NCI-H1694 treated with DMSO at 0.1 percent for 48 hours (cell line): Measurements from ENCODE around the gene MAPKAP1.
"Not testable (repeated sequence)": the region's sequence is repeated elsewhere in the genome, so short reads cannot be mapped to it uniquely, and the experiment has no call there.

ENCODE experiments used
- DNase-seq: peaks from one replicate; lab custom pipeline; 2025; lab: John Stamatoyannopoulos, UW

MAPKAP1 gene

GRCh38 chr9:125604196-125604595 is 102.8 kb downstream of the MAPKAP1 start:
- DNase-seq: no peak

- no peak for DNase-seq
Measured at GRCh38 chr9:125603478-125604021, 103.5 kb downstream of the MAPKAP1 start.

GRCh38 chr9:125601961-125602360 is 105.0 kb downstream of the MAPKAP1 start:
- DNase-seq: no peak

GRCh38 chr9:125600194-125600593 is 106.8 kb downstream of the MAPKAP1 start:
- no peak for DNase-seq

DNA sequence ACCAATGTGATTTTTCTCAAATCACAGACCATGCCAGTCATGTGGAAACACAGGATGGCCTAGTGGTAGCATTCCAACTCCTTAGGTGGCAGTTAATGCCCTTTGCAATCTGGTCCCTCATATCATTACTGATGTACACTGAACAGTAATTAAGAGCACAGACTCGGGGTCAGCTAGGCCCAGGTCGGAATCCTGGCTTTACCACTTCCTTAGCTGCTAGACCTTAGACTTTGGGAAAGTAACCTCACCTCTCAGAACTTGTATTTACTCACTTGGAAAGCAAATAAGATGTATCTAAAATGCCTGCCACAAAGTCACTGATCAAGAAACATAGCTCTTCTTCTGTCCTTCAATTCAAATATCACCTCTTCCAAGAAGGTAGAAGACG is 112.8 kb downstream of the MAPKAP1 start:
- DNase-seq: no peak

DNA sequence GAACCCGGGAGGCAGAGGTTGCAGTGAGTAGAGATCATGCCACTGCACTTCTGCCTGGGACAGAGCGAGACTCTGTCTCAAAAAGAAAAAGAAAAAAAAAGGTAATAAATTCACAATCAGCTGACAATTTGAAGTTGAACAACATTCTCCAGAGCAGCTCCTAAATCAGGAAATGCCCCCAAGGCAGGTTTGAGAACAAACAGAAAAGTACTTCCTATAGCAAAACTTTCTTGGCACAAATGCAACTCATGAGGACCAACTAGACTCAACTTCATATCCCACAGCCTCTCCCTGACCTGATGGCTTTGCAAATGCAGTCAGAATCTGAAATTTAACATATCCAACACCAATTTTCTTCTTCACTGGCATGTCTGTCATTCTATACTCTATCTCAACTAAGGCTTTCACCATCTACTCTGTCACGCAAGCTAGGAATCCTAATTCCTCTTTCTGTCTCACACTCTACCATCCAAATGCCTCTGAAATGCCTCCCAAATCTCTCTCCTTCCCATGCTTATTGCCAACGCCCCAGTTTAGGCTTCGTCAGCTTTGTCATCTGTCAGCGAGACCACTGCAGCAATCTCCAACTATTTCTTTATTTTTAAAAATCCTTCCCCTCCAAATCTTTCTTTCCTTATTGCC is 113.3 kb downstream of the MAPKAP1 start:
- no peak for DNase-seq

- no peak for DNase-seq
Measured at GRCh38 chr9:125591888-125592287, 115.1 kb downstream of the MAPKAP1 start.

DNA sequence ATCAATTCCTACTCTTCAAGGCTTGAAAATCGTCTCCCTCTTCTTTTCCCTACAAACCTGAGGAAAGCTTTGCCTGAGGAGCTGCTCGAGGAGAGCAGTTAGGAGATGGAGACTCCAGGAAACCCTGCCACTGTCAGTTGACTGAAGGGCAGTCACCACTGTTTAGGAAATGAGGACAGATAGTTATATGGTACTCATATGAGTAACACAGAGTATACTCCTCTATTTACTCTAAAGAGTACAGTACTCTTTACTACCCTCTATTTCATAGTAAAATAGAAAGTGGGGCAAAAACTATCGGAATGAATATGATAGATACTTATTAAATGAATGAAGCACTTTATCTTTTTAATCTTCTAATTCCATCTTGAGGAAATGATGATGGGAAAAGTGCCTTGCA is 115.8 kb downstream of the MAPKAP1 start:
- no peak for DNase-seq

DNA sequence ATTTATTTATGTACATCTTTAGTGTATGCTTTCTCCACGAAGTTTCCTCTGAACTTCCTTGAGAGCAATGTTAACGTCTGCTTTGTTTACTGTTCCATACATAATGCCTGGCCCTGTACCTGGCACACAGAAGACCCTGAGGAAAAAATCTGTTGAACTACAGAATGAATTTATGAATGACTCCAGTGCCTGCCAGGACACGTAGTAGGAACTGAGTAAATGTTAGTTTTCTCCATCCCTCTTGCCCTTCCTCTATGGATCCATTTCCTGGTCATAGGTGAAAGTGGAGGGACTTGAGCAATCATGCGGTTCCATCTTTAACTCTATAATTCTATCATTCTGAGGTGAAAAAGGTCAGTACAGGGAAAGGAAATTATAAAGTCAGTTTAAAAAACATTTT is 117.7 kb downstream of the MAPKAP1 start:
- DNase-seq: no peak

- no peak for DNase-seq
Measured at GRCh38 chr9:125587819-125588460, 119.1 kb downstream of the MAPKAP1 start.

- DNase-seq: no peak
Measured at GRCh38 chr9:125586172-125586511, 120.9 kb downstream of the MAPKAP1 start.

DNA sequence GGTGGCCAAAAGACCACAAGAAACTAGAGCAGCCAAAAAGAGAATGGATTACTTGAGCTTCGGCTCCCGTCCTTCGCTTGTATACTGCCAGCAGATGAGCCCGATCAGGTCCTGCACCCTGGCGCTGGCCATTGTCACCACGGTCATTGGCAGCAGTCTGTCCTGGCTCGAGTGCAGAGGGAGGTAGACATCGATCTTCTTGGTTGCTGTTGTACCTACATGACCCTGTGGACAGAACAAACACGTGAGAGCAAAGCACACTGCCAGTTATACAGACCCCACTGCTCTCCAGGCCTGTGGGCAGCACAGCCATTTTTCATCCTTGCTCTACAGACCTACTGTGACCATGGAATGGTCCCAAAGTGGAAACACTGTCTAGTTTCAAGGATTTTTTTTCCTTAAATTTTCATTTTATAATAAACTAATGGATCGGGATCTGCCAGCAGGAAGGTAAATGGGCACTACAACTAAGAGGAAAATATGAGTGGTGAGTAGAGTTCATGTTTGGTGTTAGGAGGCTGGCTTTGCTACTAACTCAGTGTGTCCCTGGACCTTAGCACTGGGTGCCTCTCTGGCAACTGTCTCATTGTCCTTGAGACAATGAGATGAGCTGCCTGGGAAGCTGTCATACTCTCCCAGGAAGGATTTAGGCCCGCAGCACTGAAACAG is 121.4 kb downstream of the MAPKAP1 start:
- no peak for DNase-seq

DNA sequence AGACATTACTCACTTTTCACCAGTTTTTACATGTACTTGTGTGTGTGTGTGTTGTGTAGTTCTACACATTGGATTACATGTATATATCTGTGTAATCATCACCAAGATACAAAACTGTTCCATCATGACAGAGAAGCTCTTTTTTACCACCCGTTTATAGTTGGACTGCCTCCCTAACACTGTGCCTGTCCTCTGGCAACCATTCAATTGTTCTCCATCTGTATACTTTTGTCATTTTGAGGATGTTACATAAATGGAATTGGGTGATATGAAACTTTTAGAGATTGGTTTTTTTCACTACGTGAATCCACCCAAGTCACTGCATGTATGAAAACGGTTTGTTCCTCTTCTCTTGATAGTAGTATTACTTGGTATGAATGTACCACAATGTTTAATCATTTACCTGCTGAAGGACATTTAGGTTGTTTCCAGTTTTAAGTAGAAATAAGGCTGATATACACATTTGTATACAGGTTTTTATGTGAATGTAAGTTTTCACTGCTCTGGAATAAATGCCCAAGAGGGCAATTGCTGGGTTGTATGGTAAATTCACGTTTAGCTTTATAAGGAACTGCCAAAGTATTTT is 126.2 kb downstream of the MAPKAP1 start:
- no peak for DNase-seq

GRCh38 chr9:125579030-125579932 is 127.7 kb downstream of the MAPKAP1 start:
- no peak for DNase-seq

DNA sequence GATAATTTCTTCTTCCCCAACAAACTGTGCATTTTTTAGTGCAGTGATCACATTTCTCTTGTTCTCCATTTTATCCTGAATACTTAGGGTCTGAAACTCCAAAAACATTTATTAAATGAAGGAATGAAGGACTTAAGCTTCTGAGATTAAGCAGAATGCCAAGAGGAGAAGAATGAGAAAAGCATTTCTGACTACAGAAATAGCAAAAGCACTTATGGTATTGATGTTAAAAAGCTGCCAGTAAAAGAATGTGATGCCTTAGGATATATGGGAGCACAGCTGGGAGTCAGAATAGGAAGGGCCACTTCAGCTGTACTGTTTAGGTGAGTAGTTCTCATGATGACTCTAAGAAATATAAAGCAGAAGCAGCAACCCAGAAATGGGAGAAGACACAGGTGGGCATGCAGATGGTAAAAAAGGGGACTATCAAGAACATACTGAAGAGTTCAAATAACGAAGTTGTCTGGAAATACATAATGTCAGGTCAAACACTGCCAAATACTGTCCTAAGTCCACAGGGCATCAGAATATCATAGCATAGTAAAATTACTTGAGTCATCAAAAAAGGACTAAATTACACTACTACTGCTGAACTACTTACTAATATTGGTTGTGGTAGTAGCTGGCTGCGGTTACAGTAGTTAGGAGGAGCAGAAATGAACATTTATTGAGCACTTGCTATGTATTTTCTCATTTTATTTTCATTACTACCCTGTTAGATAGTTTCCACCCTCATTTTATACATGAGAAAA is 132.7 kb downstream of the MAPKAP1 start:
- no peak for DNase-seq

DNA sequence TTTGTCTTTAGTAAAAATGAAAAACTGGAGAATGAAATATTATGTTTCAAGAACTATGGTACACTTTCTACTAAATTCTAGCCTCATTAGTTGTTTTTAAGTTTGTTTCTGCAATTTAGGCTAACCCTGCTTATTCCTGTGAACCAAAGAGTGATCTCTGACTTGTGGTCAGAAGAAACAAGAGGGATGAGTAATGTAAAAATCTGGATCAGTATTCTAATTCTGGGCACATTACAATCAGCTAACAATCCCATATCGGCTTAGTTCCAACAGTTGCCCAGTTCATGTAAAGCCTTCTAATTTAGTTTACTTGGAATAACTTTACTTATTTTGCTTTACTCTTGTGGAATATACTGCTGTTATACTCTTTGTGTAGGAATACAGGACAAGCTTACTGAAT is 134.5 kb downstream of the MAPKAP1 start:
- DNase-seq: not testable (repeated sequence)

GRCh38 chr9:125571824-125572223 is 135.2 kb downstream of the MAPKAP1 start:
- DNase-seq: not testable (repeated sequence)

GRCh38 chr9:125570246-125570645 is 136.8 kb downstream of the MAPKAP1 start:
- no peak for DNase-seq

DNA sequence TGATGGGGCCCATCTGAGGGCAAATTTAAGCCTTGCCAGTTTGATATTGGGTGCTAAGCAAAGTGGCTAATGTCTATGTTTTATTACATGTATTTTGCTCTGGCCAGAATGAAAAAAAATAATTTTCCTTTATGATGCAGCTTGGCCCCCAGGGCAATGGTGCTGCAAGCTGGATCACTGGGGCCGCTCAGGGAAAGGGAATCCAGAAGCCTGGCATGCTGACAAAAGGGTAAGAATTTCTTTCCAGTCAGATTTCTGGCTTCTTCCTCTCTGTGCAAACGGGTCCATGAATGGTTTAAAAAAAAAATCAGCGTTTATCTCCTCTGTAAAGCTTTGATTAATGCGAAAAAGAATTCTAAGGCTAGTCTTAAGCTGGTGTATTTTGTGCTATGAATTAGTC is 138.4 kb downstream of the MAPKAP1 start:
- no peak for DNase-seq

GRCh38 chr9:125566051-125566450 is 141.0 kb downstream of the MAPKAP1 start:
- DNase-seq: not testable (repeated sequence)

GRCh38 chr9:125565126-125565525 is 141.9 kb downstream of the MAPKAP1 start:
- DNase-seq: no peak
